ENCODE measurements around the gene FMC1.
A peak's percentile ranks its signal among the peaks of the same experiment; 100 is the strongest.
"Not testable (repeated sequence)": the region's sequence is repeated elsewhere in the genome, so short reads cannot be mapped to it uniquely, and the experiment has no call there.

FMC1 gene

DNA sequence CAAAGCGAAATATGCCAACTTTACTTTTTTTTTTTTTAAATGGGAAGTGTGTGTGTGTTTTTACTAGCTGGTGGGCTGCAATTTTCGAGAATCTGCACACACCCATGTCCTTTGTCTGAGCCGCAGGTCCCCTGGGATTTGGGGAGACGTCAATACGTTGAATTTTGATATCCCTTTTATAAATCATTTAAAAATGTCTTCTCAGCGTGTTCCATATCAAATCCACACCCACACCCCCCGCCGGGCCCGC, 404 bp upstream of the FMC1 start:
- peak in 1 of 2 experiments; percentile 73 for DNase-seq

DNA sequence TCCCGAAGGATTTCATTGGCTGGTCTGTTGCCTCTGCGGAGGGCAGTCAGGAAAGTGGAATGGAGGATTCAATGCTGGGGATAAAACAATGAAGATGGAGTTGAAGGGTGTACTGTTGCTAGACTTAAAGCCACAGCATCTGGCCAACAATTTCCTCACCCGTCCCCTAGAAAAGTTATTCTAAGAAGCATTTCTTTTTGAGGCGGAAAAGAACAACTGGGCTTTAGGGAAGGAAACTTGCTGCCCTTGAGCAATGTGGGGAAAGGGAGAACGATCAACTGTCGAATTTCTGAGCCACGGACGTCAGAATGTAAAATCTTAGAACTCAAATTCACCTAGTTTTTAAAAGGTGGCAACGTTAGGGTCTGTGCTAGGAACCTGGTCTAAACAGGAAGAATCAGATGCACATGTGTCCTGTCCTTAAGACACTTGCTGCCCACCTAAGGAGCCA, 664 bp downstream of the FMC1 start:
- DNase-seq: no peak

DNA sequence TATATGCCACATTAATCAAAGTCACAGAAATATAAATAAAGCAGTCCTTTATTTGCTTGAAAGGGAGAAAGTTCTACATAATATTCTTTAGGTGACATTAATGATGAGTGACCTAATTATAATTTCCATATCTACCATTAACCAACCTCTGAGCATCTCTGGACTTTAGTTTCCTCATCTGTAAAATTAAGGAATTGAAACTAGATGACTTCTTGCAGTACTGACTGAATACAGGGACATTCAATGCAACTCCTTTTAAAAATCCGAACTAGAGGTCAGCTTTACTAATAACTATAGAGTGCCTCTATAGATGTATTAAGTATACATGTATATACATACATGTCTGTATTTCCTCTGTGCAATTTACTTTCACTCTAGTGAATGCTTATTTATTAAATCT, 3.9 kb downstream of the FMC1 start:
- no peak for DNase-seq

DNA sequence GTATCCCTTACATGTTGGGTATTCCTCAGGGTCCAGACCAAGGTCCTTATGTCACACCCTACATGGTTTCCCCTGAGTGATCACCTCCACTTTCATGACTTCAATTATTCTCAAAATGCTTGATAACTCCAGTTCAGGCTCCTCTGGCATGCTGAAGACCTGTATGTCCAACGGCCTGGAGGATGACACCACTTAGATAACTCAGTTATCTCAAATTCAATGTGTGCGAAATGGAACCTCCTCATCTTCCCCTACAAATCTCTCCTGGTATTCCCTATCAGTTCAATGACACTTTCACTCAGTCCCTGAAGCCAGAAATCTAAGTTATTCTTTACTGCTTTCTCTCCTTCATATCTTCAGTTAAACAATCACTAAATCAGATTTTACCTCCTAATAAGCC, 9.9 kb downstream of the FMC1 start:
- no peak for DNase-seq

DNA sequence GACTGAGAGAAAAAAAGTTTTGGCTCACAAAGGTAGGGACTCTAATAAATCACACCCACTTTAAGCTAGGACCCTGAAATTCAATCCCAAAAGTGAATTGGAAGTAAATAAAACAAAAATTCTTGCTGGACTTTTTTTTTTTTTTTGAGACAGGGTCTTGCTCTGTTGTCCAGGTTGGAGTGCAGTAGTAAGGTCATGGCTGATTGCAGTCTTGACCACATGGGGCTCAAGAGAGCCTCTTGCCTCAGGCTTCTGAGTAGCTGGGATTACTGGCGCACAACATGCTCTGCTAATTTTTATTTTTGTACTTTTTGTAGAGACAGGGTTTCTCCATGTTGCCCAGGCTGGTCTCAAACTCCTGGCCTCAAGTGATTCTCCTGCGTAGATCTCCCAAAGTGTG, 13.6 kb downstream of the FMC1 start:
- DNase-seq: no peak

DNA sequence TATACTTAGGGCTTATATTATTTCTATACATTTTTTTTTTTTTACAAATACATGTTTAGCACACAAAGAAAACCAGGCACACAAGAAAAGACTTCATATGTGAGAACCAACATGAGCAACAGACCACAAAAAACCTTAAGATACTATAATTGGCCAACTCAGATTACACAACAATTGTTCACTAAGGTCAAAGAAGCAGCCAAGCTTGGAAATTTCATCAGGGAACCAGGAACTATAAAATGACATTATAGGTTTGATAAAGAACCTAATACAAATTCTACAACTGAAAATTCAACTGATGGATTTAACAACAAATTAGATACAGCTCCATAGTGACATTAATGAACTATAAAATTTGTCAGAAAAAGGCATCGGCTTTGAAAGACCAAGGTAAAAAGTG, 14.2 kb downstream of the FMC1 start:
- no peak for DNase-seq

DNA sequence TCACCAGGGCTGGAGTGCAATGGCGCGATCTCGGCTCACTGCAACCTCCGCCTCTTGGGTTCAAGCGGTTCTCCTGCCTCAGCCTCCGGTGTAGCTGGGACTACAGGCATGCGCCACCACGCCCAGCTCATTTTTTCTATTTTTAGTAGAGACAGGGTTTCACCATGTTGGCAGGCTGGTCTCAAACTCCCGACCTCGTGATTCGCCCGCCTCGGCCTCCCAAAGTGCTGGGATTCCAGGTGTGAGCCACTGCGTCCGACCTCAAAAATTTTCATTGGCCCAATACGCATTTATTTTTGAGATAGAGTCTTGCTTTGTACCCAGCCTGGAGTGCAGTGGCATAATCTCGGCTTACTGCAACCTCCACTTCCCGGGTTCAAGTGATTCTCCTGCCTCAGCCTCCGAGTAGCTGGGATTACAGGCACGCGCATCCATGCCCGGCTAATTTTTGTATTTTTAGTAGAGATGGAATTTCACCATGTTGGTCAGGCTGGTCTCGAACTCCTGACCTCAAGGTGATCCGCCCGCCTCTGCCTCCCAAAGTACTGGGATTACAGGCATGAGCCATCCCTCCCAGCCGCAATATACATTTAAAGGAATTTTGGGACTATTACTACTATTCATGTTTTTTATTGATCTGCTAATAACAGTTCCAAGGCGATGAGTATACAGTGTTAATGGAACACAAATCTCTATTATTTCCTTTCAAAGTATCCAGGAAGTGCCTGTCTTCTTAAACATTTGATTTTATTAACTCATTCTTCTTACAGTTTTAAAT, 16.8 kb downstream of the FMC1 start:
- DNase-seq: not testable (repeated sequence)

DNA sequence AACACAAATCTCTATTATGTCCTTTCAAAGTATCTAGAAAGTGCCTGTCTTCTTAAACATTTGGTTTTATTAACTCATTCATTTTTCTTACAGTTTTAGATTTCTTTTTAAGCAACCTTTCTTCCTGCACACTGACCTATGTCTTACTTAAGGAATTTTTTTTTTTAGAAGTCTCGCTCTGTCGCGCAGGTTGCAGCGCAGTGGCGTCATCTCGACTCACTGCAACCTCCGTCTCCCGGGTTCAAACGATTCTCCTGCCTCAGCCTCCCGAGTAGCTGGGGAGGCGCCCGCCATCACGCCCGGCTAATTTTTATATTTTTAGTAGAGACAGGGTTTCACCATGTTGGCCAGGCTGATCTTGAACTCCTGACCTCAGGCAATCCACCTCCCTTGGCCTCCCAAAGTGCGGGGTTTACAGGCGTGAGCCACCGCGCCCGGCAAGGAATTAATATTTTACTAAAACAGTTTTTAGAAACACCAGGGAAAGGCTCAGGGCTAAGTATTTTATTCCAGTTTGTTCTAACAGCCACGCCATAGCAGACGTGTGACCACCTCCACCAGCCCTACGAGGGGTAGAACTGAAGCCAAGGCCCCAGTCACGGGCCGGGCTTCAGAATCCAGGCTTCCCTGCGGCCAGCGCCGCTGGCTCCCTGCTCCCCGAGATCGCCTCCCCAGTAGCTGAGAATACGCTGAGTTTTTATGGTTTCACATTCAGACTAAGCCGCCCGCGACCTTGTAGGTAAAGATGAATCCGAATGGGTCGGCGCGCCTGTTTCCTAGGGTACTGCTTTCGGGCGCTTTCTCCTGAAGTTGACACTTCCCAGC, 17.6 kb downstream of the FMC1 start:
- peak; percentile 29 to 45 for DNase-seq

DNA sequence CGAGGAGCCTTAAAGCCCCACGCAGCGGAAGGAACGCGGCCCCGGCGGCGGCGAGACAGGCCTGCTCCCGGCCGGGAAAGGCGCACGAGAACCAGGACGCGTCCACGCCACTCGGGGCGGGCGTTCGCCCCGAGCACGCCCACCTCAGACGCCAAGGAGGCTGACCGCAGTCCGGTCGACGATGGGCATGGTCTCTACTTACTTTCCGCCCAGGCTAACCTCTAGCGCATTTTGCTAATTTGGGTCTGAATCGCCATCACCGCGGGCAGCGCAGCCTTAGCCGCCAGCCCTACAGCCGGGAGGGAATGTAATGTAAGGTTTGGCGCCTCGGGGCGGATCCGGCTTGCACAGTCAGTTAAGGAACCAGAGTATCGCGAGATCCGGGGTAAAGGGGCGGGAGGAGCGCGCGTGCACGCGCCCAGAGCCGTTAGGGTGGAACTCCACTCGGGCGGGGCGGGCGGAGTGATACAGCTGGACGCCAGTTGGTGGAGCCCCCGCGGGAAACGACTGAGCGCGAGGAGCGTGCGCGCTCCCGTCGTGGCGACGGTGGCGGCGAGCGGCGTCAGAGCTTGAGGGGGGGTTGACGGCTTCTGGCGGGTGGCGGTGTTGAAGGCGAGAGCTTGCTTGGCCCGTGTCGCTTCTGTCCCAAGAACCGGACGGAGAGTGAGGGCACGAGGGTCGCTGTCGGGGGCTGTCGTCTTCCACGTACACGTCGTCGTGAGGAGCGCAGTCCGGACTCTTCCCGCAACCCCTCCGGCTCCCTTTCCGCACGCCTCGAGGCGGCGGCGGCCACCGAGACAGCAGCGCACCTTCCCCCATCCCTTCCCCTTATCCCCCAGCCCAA, 18.5 kb downstream of the FMC1 start, which contains the start of gene LUC7L2:
LUC7L2 (plus strand) TSS at position 529 of the 844 bp plus-strand sequence. CDS start 368 bp downstream, outside the sequence.
- peak; percentile 100 for DNase-seq

DNA sequence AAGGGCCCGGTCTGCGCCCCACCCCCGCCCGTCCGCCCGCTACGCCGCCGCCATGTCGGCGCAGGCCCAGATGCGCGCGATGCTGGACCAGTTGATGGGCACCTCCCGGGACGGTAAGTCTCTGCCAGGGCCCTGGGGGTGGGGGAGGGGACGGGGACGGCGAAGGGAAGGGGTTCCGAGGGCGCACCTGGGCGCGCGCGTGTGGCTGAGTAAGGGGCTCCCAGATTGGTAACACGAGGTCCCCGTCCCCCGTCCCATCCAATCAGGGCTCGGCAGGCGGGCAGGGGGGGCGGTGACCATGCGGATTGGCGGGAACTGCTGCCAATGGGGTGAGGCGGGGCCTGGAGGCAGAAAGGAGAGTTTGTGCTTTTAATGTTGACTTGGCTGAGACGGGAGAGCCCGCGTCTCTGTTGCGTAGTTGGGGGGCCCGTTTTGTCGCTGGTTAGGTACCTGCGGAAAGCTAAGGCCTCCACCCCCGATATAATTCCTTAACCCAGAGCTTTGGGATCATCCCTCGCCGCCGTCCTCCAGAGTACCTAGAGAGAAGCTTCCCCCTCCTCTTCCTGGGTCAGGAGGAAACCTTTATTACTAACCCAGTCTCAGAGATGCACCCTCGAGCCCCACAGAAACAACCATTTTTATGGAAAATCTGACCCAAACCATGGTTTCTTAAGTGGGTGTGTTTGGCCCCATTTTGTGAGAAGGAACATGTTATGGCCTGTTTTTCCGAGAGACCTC, 19.2 kb downstream of the FMC1 start:
- peak; percentile 98 to 99 for DNase-seq

DNA sequence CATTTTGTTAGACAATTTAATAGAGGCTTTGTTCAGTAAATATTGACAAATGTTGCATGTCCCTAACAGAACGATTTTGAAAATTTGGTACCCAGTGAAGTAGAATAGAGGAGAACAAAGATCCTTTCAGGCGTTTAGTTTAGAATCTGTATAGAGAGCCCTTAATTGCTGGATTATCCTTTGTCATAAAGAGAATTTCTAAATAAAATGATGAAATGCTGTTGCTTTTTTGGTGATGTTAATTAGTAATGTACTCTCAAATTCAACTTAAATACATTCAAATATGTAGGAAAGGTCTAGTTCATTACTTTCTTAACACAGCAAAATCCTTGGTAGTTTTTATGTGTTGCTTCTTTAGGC, 19.8 kb downstream of the FMC1 start:
- no peak for DNase-seq

DNA sequence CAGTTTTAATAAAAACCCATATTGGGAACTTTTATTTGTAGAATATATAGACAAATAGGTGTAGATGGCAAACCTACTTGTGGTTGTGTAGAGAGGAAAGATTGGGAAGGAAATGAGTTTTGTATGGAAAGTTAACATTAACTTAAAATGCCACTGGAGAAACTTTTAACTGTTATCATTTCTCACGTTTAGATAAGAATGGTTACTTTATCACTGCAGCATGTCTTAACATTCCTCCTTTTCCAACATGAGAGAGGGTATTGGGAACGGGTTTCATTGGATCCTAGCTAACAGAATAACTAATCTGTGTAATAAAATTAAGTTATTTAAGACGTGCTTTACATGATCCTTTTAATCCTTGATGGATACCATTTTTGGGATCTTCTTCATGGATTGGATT, 20.4 kb downstream of the FMC1 start:
- no peak for DNase-seq

DNA sequence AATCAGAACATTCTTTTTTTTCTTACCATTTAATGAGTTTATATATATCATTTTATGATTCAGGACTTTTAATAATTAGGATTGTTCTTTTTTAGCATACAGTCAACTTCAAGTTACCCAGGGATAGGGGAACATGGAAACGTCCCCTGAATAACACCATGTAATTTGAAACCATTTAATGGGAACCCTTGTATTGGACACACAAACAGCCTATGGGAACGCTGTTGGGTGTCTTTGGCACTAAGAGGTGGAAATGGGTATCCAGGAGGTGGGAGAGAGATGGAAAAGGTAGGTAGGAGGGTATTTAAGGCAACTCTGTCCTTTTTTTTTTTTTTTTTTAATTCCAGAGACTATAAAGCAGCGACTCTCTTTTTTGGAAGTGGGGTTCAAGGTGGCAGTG, 21.2 kb downstream of the FMC1 start:
- no peak for DNase-seq

DNA sequence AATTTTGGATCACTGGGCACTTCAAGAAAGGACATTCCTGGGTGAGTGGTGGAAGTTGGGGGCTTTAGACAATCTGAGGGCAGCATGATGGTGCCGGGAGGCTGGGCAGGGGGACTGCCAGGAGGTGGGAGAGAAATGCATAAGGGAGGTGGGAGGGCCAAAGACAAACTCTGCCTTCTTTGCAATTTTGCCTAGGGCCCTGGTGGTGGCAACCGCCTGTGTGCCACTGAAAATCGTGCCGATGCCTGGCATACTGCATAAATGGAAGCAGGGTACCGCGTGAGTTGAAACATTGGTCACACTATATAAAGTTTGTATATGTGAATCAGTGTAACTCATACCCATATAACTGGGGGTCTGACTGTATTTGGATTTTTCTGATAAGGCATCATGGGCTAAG, 21.8 kb downstream of the FMC1 start:
- no peak for DNase-seq

DNA sequence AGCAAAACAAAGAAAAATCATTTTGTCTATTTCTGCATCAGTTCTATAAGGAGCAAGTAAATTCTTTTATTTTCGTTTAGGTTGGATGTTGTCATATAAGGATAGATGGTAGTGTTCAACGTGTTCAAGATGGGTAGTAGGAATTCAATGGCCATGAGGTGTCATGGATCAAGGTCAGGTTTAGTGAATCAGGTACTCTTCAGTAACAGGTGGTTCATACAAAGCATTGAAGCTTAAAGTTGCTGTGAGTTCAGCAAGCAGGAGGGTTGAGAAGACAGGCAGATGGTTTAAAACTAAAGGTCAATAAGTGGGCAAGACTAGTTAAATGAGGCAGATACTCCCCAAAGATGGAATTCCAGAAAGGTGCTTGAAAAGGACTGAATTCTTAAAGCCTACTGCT, 24.2 kb downstream of the FMC1 start:
- no peak for DNase-seq

DNA sequence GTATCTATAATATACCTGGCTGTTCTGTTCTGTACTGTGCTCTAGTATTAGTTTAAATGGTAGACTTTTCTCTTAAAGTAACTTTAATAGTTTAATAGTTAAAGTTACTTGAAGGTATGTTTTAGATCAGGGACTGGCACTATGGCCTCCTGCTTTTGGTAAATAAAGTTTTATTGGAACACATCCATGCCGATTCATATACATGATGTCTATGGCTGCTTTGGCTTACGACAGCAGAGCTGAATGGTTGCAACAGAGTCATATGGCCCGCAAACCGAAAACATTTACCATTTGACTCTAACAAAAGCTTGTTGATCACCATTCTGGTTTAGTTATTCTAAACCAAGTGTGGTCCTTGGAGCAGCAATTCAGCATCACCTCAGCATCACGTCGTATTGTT, 25.3 kb downstream of the FMC1 start:
- no peak for DNase-seq

DNA sequence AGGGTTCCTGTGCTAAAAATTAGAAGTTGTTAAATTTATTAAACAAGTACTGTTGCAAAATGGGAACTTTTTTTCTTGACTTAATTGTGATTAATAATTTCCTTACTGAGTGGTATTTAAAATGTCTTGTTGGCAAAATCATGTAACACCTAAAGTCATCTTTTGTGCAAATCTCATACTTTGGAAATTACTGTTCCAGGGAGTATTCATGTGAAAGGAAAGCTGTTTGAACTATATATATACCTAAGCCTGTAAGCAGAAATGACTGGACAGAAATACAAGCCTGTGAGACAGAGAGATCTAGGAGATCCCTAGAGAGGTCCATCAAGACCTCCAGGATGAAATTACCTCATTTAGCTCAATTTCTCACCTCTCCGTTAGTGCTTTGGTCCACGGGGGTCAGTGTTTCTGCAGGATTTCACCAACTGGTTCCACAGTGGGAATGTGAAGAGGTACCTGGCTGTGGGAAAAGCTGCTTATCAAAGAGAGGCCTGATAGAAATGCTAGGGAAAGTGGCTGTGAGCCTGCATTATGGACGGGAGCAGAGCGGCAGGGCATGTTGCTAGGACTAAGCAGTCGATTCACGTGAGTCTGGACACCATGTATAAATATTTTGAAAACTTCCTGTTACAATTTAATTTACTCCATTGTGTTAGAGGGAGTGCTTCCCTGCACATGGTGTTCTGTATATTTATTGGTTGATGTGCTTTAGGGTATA, 26.5 kb downstream of the FMC1 start:
- no peak for DNase-seq

DNA sequence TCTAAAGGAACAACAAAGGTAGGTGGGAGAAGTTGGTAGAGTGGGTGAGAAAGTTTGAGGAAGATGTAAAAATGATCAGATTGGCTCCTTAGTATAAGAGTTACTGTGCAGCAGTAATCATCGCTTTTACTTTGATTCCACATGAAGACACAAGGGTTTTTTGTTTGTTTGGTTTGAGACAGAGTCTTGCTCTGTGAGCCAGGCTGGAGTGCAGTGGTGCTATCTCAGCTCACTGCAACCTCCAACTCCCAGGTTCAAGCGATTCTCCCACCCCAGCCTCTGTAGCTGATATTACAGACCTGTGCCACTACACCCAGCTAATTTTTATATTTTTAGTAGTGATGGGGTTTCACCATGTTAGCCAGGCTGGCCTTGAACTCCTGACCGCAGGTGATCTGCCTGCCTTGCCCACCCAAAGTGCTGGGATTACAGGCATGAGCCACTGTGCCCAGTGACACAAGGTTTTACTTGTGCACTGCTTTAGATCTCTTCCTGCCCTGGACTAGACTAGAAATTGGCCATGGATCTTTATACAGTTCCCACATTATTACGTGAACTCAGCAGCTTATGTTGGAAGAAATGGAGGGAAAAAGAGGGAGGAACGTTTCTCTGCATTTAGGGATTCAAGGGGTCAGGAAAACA, 29.3 kb downstream of the FMC1 start:
- no peak for DNase-seq

DNA sequence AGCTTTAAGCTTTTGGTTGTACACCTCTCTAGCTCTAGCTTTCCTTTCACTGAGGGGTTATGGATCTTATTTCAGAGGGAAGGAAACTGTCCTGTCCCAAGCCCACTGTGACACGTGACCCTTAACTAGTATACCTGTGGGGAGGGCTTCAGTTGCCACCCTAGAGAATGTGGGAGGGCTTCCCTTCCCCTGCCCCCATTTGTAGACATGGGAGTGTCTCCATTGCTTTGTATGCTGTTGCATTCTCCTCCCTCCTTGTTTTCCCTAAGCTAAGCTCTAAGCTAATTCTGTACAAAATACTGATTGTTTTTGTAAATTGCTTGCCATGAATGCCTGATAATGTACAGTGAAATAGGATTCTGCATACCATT, 29.8 kb downstream of the FMC1 start:
- no peak for DNase-seq

DNA sequence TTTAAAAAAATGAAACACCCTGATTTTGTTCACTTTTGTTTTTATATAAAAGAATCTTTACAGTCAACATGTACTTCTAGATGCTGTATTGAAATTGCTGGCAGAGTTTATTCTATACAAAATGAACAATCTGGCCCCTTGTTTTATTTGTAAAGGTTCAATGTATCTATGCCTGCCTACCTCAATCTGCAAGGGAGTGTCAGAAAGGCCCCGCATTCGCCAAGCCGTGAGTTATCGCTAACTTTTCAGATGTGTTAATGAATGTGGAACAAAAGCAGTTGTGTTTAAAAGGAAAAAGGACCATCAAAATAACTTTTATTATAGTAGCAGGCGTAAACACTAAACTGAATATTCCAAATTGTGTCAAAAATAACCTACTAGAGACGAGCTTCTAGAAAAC, 33.1 kb downstream of the FMC1 start:
- no peak for DNase-seq

DNA sequence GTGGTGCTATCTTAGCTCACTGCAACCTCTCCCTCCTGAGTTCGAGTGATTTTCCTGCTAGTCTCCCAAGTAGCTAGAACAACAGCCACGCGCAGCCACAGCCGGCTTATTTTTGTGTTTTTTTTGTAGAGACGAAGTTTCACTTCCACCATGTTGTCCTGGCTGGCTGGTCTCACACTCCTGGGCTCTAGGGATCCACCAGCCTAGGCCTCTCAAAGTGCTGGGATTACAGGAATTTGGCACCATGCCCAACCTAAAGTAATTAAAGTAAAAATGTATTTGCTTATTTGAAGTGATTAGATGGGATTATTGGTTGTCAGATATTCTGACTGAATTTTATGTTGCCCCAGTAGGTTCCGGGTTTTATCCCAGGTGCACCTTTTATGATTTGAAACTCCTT, 41.3 kb downstream of the FMC1 start:
- no peak for DNase-seq

DNA sequence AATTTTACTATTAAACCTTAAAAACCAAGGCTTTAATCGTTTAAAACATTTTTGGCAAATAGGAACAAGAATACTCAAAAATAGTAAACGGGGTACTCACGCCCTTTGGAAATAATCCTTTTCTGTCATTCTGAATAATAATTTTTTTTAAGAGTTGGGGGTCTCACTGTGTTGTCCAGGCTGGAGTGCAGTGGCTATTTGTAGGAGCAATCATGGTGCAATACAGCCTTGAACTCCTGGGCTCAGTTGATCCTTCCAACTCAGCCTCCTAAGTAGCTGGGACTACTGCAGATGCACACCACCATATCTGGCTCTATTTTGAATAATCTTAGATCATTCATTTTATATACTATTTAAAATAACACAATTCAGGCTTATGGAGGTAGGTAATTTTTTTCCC, 43.5 kb downstream of the FMC1 start:
- no peak for DNase-seq
